ENCODE measurements around the gene EME1. TPM values are rescaled to one million over a fixed set of nuclear protein-coding genes. Genes with fewer than 3 reads are reported as not detected.
"Not testable (repeated sequence)": the region's sequence is repeated elsewhere in the genome, so short reads cannot be mapped to it uniquely, and the experiment has no call there.

Gene EME1
- polyA plus RNA-seq, 2 donors: 2.0 to 3.6 TPM

- H3K27ac ChIP-seq (ENCODE audit: low read depth in 2 of 2, low read length in 1 of 2); H3K36me3 ChIP-seq (ENCODE audit: control insufficient read depth in 2 of 2, insufficient read depth in 2 of 2, low read length in 1 of 2); H3K4me1 ChIP-seq (ENCODE audit: control insufficient read depth in 2 of 2, insufficient read depth in 2 of 2, low read length in 1 of 2); H3K4me3 ChIP-seq (ENCODE audit: low read depth in 1 of 2, low read length in 2 of 2); H3K27me3 ChIP-seq (ENCODE audit: control insufficient read depth in 1 of 2, insufficient read depth in 2 of 2, low read length in 2 of 2); H3K9me3 ChIP-seq (ENCODE audit: control insufficient read depth in 2 of 2, insufficient read depth in 1 of 2, low read depth in 1 of 2, low read length in 1 of 2): not testable (repeated sequence)
- WGBS, 2 donors: 94 to 95% methylated on average over 8 of the region's 8 CpGs
Observed at GRCh38 chr17:50399591-50399990, 26.6 kb downstream of the EME1 start.

GRCh38 chr17:50405351-50405750 lies 32.3 kb downstream of the EME1 start:
- H3K4me1 ChIP-seq (ENCODE audit: control insufficient read depth in 2 of 2, insufficient read depth in 2 of 2, low read length in 1 of 2); H3K27me3 ChIP-seq (ENCODE audit: control insufficient read depth in 1 of 2, insufficient read depth in 2 of 2, low read length in 2 of 2); H3K9me3 ChIP-seq (ENCODE audit: control insufficient read depth in 2 of 2, insufficient read depth in 1 of 2, low read depth in 1 of 2, low read length in 1 of 2); H3K27ac ChIP-seq (ENCODE audit: low read depth in 2 of 2, low read length in 1 of 2); H3K4me3 ChIP-seq (ENCODE audit: low read depth in 1 of 2, low read length in 2 of 2); H3K36me3 ChIP-seq (ENCODE audit: control insufficient read depth in 2 of 2, insufficient read depth in 2 of 2, low read length in 1 of 2): not testable (repeated sequence)
- 83 to 84% methylated on average over 4 of the region's 4 CpGs for WGBS, 2 donors

- Histone ChIP-seq H3K27me3 (ENCODE audit: control insufficient read depth in 1 of 2, insufficient read depth in 2 of 2, low read length in 2 of 2) (no peaks in the 10 kb centered on the region), H3K27ac (ENCODE audit: low read depth in 2 of 2, low read length in 1 of 2) (no peak overlapping the region), H3K4me1 (ENCODE audit: control insufficient read depth in 2 of 2, insufficient read depth in 2 of 2, low read length in 1 of 2) (no peaks in the 10 kb centered on the region), H3K4me3 (ENCODE audit: low read depth in 1 of 2, low read length in 2 of 2) (no peak overlapping the region), H3K36me3 (ENCODE audit: control insufficient read depth in 2 of 2, insufficient read depth in 2 of 2, low read length in 1 of 2) (no peaks in the 10 kb centered on the region), H3K9me3 (ENCODE audit: control insufficient read depth in 2 of 2, insufficient read depth in 1 of 2, low read depth in 1 of 2, low read length in 1 of 2) (no peaks in the 10 kb centered on the region)
- 76 to 79% methylated on average over 5 of the region's 5 CpGs for WGBS, 2 donors
Observed at GRCh38 chr17:50406578-50406977, 33.5 kb downstream of the EME1 start.

- H3K4me1 ChIP-seq (ENCODE audit: control insufficient read depth in 2 of 2, insufficient read depth in 2 of 2, low read length in 1 of 2): no peaks in the 10 kb centered on the region
- H3K36me3 ChIP-seq (ENCODE audit: control insufficient read depth in 2 of 2, insufficient read depth in 2 of 2, low read length in 1 of 2): no peaks in the 10 kb centered on the region
- no peak overlapping the region for H3K27ac ChIP-seq (ENCODE audit: low read depth in 2 of 2, low read length in 1 of 2)
- 67 to 82% methylated on average over 4 of the region's 4 CpGs for WGBS, 2 donors
- no peaks in the 10 kb centered on the region for H3K27me3 ChIP-seq (ENCODE audit: control insufficient read depth in 1 of 2, insufficient read depth in 2 of 2, low read length in 2 of 2)
- H3K9me3 ChIP-seq (ENCODE audit: control insufficient read depth in 2 of 2, insufficient read depth in 1 of 2, low read depth in 1 of 2, low read length in 1 of 2): no peaks in the 10 kb centered on the region
- H3K4me3 ChIP-seq (ENCODE audit: low read depth in 1 of 2, low read length in 2 of 2): no peak overlapping the region
Observed at GRCh38 chr17:50407921-50408320, 34.9 kb downstream of the EME1 start.

- H3K9me3 ChIP-seq (ENCODE audit: control insufficient read depth in 2 of 2, insufficient read depth in 1 of 2, low read depth in 1 of 2, low read length in 1 of 2): no peaks in the 10 kb centered on the region
- H3K27ac ChIP-seq (ENCODE audit: low read depth in 2 of 2, low read length in 1 of 2): no peak overlapping the region
- H3K36me3 ChIP-seq (ENCODE audit: control insufficient read depth in 2 of 2, insufficient read depth in 2 of 2, low read length in 1 of 2): no peaks in the 10 kb centered on the region
- H3K4me1 ChIP-seq (ENCODE audit: control insufficient read depth in 2 of 2, insufficient read depth in 2 of 2, low read length in 1 of 2): no peaks in the 10 kb centered on the region
- 81 to 93% methylated on average over 4 of the region's 4 CpGs for WGBS, 2 donors
- H3K27me3 ChIP-seq (ENCODE audit: control insufficient read depth in 1 of 2, insufficient read depth in 2 of 2, low read length in 2 of 2): no peaks in the 10 kb centered on the region
- H3K4me3 ChIP-seq (ENCODE audit: low read depth in 1 of 2, low read length in 2 of 2): no peak overlapping the region
Observed at GRCh38 chr17:50412188-50412732, 39.2 kb downstream of the EME1 start.

GRCh38 chr17:50414808-50415207 lies 41.8 kb downstream of the EME1 start:
- Histone ChIP-seq H3K4me1 (ENCODE audit: control insufficient read depth in 2 of 2, insufficient read depth in 2 of 2, low read length in 1 of 2) (no peaks in the 10 kb centered on the region), H3K36me3 (ENCODE audit: control insufficient read depth in 2 of 2, insufficient read depth in 2 of 2, low read length in 1 of 2) (no peaks in the 10 kb centered on the region), H3K27me3 (ENCODE audit: control insufficient read depth in 1 of 2, insufficient read depth in 2 of 2, low read length in 2 of 2) (no peaks in the 10 kb centered on the region), H3K27ac (ENCODE audit: low read depth in 2 of 2, low read length in 1 of 2) (no peak overlapping the region), H3K4me3 (ENCODE audit: low read depth in 1 of 2, low read length in 2 of 2) (no peak overlapping the region), H3K9me3 (ENCODE audit: control insufficient read depth in 2 of 2, insufficient read depth in 1 of 2, low read depth in 1 of 2, low read length in 1 of 2) (no peaks in the 10 kb centered on the region)
- 75 to 82% methylated on average over 3 of the region's 3 CpGs for WGBS, 2 donors

- H3K36me3 ChIP-seq (ENCODE audit: control insufficient read depth in 2 of 2, insufficient read depth in 2 of 2, low read length in 1 of 2); H3K27ac ChIP-seq (ENCODE audit: low read depth in 2 of 2, low read length in 1 of 2); H3K9me3 ChIP-seq (ENCODE audit: control insufficient read depth in 2 of 2, insufficient read depth in 1 of 2, low read depth in 1 of 2, low read length in 1 of 2); H3K4me3 ChIP-seq (ENCODE audit: low read depth in 1 of 2, low read length in 2 of 2); H3K4me1 ChIP-seq (ENCODE audit: control insufficient read depth in 2 of 2, insufficient read depth in 2 of 2, low read length in 1 of 2); H3K27me3 ChIP-seq (ENCODE audit: control insufficient read depth in 1 of 2, insufficient read depth in 2 of 2, low read length in 2 of 2): not testable (repeated sequence)
- WGBS, 2 donors: 97% methylated on average over 10 of the region's 10 CpGs
Observed at GRCh38 chr17:50419577-50419976, 46.5 kb downstream of the EME1 start.

- peaks cover 0 to 4% of the 10 kb centered on the region in 2 donors for H3K4me1 ChIP-seq (ENCODE audit: control insufficient read depth in 2 of 2, insufficient read depth in 2 of 2, low read length in 1 of 2)
- H3K9me3 ChIP-seq (ENCODE audit: control insufficient read depth in 2 of 2, insufficient read depth in 1 of 2, low read depth in 1 of 2, low read length in 1 of 2): no peaks in the 10 kb centered on the region
- H3K4me3 ChIP-seq (ENCODE audit: low read depth in 1 of 2, low read length in 2 of 2): no peak overlapping the region
- no peak overlapping the region for H3K27ac ChIP-seq (ENCODE audit: low read depth in 2 of 2, low read length in 1 of 2)
- no peaks in the 10 kb centered on the region for H3K36me3 ChIP-seq (ENCODE audit: control insufficient read depth in 2 of 2, insufficient read depth in 2 of 2, low read length in 1 of 2)
- WGBS, 2 donors: 93 to 94% methylated on average over 6 of the region's 6 CpGs
- no peaks in the 10 kb centered on the region for H3K27me3 ChIP-seq (ENCODE audit: control insufficient read depth in 1 of 2, insufficient read depth in 2 of 2, low read length in 2 of 2)
Observed at GRCh38 chr17:50420419-50421112, 47.5 kb downstream of the EME1 start.

- no peaks in the 10 kb centered on the region for H3K27me3 ChIP-seq (ENCODE audit: control insufficient read depth in 1 of 2, insufficient read depth in 2 of 2, low read length in 2 of 2)
- no peaks in the 10 kb centered on the region for H3K36me3 ChIP-seq (ENCODE audit: control insufficient read depth in 2 of 2, insufficient read depth in 2 of 2, low read length in 1 of 2)
- H3K4me1 ChIP-seq (ENCODE audit: control insufficient read depth in 2 of 2, insufficient read depth in 2 of 2, low read length in 1 of 2): peaks cover 0 to 6% of the 10 kb centered on the region in 2 donors
- H3K27ac ChIP-seq (ENCODE audit: low read depth in 2 of 2, low read length in 1 of 2): peak overlapping the region in 1 of 2 donors; percentile 21
- 33 to 36% methylated on average over 3 of the region's 3 CpGs for WGBS, 2 donors
- no peaks in the 10 kb centered on the region for H3K9me3 ChIP-seq (ENCODE audit: control insufficient read depth in 2 of 2, insufficient read depth in 1 of 2, low read depth in 1 of 2, low read length in 1 of 2)
- H3K4me3 ChIP-seq (ENCODE audit: low read depth in 1 of 2, low read length in 2 of 2): no peak overlapping the region
Observed at GRCh38 chr17:50421308-50422051, 48.5 kb downstream of the EME1 start.

Measured in esophagus (tissue), 2 donors.